Stimulated activated CD4-positive, alpha-beta T cell treated with anti-CD3 and anti-CD28 coated beads, Interleukin-1b, Interleukin-23, amount 100 ng/mL, for 48 hours (primary cell): ENCODE measurements around the gene LRRC4C.
"Not testable (repeated sequence)": the region's sequence is repeated elsewhere in the genome, so short reads cannot be mapped to it uniquely, and the experiment has no call there.

Experiments
- DNase-seq: peaks from one replicate; pipeline ENCODE4 v3.0.0-alpha.2; 2020

LRRC4C gene

GRCh38 chr11:41003339-41004282, 455.8 kb downstream of the LRRC4C start:
- DNase-seq, result no peak

GRCh38 chr11:40998920-40999319, 460.5 kb downstream of the LRRC4C start:
- DNase-seq, result no peak

GRCh38 chr11:40987776-40988435, 471.5 kb downstream of the LRRC4C start:
- no peak for DNase-seq

GRCh38 chr11:40986320-40986719, 473.1 kb downstream of the LRRC4C start:
- no peak for DNase-seq

GRCh38 chr11:40975076-40975475, 484.4 kb downstream of the LRRC4C start:
- DNase-seq, result no peak

- no peak for DNase-seq
Measured at GRCh38 chr11:40974186-40974795, 485.2 kb downstream of the LRRC4C start.

GRCh38 chr11:40958707-40959106, 500.7 kb downstream of the LRRC4C start:
- no peak for DNase-seq

GRCh38 chr11:40952479-40952878, 507.0 kb downstream of the LRRC4C start:
- DNase-seq, result no peak

- DNase-seq, result no peak
Measured at GRCh38 chr11:40938002-40938401, 521.5 kb downstream of the LRRC4C start.

GRCh38 chr11:40924915-40925314, 534.5 kb downstream of the LRRC4C start:
- no peak for DNase-seq

GRCh38 chr11:40921246-40921645, 538.2 kb downstream of the LRRC4C start:
- no peak for DNase-seq

- DNase-seq, result not testable (repeated sequence)
Measured at GRCh38 chr11:40910774-40911173, 548.7 kb downstream of the LRRC4C start.

GRCh38 chr11:40894501-40894900, 565.0 kb downstream of the LRRC4C start:
- no peak for DNase-seq

GRCh38 chr11:40885250-40885954, 574.0 kb downstream of the LRRC4C start:
- DNase-seq, result no peak

GRCh38 chr11:40882301-40882700, 577.2 kb downstream of the LRRC4C start:
- DNase-seq, result no peak

- DNase-seq, result no peak
Measured at GRCh38 chr11:40879911-40880310, 579.5 kb downstream of the LRRC4C start.

GRCh38 chr11:40877981-40878380, 581.5 kb downstream of the LRRC4C start:
- DNase-seq, result no peak

GRCh38 chr11:40877256-40877655, 582.2 kb downstream of the LRRC4C start:
- no peak for DNase-seq

GRCh38 chr11:40867991-40868632, 591.3 kb downstream of the LRRC4C start:
- DNase-seq, result no peak

GRCh38 chr11:40857754-40858153, 601.7 kb downstream of the LRRC4C start:
- DNase-seq, result not testable (repeated sequence)

GRCh38 chr11:40842750-40843339, 616.6 kb downstream of the LRRC4C start:
- no peak for DNase-seq

- no peak for DNase-seq
Measured at GRCh38 chr11:40841231-40841630, 618.2 kb downstream of the LRRC4C start.
